ENCODE measurements around the gene CNTN4. TPM values are rescaled to one million over a fixed set of nuclear protein-coding genes. Genes with fewer than 3 reads are reported as not detected.

CNTN4 gene
- total RNA-seq, 1 experiment from 2014 or later = 1.6 TPM

DNA sequence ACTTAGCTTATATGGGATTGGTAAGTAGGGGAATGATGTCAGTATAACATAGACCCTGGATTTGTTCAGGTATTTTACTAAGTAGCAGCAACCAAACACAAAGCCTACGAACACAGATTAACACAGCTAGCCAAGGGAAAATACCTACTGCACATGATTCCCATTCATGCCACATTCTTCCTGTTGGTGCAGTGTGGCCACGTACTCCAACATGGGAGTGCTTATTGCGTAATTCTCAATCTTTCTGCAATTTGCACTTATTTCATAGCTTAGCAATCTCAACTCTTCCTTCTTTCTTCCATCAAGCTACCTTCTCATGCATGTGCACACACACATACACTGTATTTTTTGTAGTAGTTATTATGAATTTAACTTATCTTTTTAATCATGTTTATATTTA lies 824.7 kb downstream of the CNTN4 start:
- no peak overlapping the region for H2BK12ac ChIP-seq (ENCODE audit: insufficient read length, low read depth, low read length)
- H3K27me3 ChIP-seq (ENCODE audit: insufficient read depth, low read length) = no peaks in the 10 kb centered on the region
- no peak overlapping the region for H3K27ac ChIP-seq (ENCODE audit: insufficient read length, low read depth, low read length)
- H4K8ac ChIP-seq (replicated peaks; ENCODE audit: insufficient read length, low read depth, low read length) = no peak overlapping the region
- Mint-ChIP-seq H3K4me1 (peaks cover 5 to 6% of the 10 kb centered on the region in 2 experiments), H3K27me3 (ENCODE audit: low read depth) (no peaks in the 10 kb centered on the region), H3K36me3 (ENCODE audit: insufficient read depth in 1 of 3, low read depth in 3 of 3) (no peaks in the 10 kb centered on the region), H3K9me3 (peaks cover 0 to under 1% of the 10 kb centered on the region in 2 experiments; a peak in 1 of 5 replicates), H3K27ac (no peak overlapping the region; a peak in 1 of 7 replicates), H3K4me3 (no peak overlapping the region)
- H3K9ac ChIP-seq (ENCODE audit: extremely low read depth, insufficient read length, low read length) = no peak overlapping the region
- no peak overlapping the region for H2AFZ ChIP-seq (ENCODE audit: low read length)
- no peaks in the 10 kb centered on the region for H4K20me1 ChIP-seq (ENCODE audit: control insufficient read depth, insufficient read depth, insufficient read length)
- no peaks in the 10 kb centered on the region for H3K4me1 ChIP-seq (ENCODE audit: insufficient read depth, low read length)
- no peaks in the 10 kb centered on the region for H3K79me1 ChIP-seq (ENCODE audit: insufficient read depth, low read depth, low read length, poor library complexity, severe bottlenecking)
- no peak overlapping the region for H4K91ac ChIP-seq (ENCODE audit: insufficient read length, low read depth, low read length)
- no peak for DNase-seq
- no peak overlapping the region for H3K23ac ChIP-seq (ENCODE audit: insufficient read length, low read depth, low read length)
- no peak overlapping the region for H3T11ph ChIP-seq (ENCODE audit: low read length)
- H3K4me2 ChIP-seq (ENCODE audit: insufficient read depth, insufficient read length, low read length) = no peak overlapping the region
- H2AK5ac ChIP-seq (ENCODE audit: insufficient read length, low read length) = no peak overlapping the region
- no peak overlapping the region for H2BK120ac ChIP-seq (ENCODE audit: low read depth, low read length, poor library complexity, severe bottlenecking)
- no CpG with 5 or more reads among the region's 3 CpGs for WGBS (ENCODE audit: extremely low coverage, insufficient read length, low lambda C conversion rate)
- no peak overlapping the region for H3K56ac ChIP-seq (ENCODE audit: insufficient read length, low read depth, low read length)
- H3K18ac ChIP-seq (ENCODE audit: insufficient read length, low read depth, low read length) = no peak overlapping the region
- no peak overlapping the region for H4K5ac ChIP-seq (ENCODE audit: insufficient read length, low read depth, low read length)
- TF ChIP-seq, protein P1, sequence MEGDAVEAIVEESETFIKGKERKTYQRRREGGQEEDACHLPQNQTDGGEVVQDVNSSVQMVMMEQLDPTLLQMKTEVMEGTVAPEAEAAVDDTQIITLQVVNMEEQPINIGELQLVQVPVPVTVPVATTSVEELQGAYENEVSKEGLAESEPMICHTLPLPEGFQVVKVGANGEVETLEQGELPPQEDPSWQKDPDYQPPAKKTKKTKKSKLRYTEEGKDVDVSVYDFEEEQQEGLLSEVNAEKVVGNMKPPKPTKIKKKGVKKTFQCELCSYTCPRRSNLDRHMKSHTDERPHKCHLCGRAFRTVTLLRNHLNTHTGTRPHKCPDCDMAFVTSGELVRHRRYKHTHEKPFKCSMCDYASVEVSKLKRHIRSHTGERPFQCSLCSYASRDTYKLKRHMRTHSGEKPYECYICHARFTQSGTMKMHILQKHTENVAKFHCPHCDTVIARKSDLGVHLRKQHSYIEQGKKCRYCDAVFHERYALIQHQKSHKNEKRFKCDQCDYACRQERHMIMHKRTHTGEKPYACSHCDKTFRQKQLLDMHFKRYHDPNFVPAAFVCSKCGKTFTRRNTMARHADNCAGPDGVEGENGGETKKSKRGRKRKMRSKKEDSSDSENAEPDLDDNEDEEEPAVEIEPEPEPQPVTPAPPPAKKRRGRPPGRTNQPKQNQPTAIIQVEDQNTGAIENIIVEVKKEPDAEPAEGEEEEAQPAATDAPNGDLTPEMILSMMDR (conservative IDR thresholded peaks at IDR 0.05) = no peak
- no peaks in the 10 kb centered on the region for H3K79me2 ChIP-seq (ENCODE audit: insufficient read depth, low read length)
- H2BK20ac ChIP-seq (ENCODE audit: low read depth, low read length, poor library complexity, severe bottlenecking) = no peak overlapping the region
- H3K23me2 ChIP-seq (ENCODE audit: insufficient read length, low read depth, low read length, poor library complexity, severe bottlenecking) = no peaks in the 10 kb centered on the region
- no peak overlapping the region for H3K14ac ChIP-seq (ENCODE audit: insufficient read depth, low read length)
- no peaks in the 10 kb centered on the region for H3K9me3 ChIP-seq (ENCODE audit: control insufficient read depth, low read depth, low read length)
- no peak overlapping the region for H2BK15ac ChIP-seq (ENCODE audit: low read depth, low read length)
- H3K4ac ChIP-seq (ENCODE audit: low read depth, low read length) = no peak overlapping the region
- no peak overlapping the region for H2BK5ac ChIP-seq (ENCODE audit: insufficient read length, low read length)

Data from H9 (cell line).